Nucleus accumbens (tissue), 56 donors: ENCODE data around the gene FSTL3.

Experiments used
- DNase-seq, 56 donors: peaks; one replicate each; lab custom pipeline; 2025; lab: John Stamatoyannopoulos, UW

The FSTL3 gene

DNA sequence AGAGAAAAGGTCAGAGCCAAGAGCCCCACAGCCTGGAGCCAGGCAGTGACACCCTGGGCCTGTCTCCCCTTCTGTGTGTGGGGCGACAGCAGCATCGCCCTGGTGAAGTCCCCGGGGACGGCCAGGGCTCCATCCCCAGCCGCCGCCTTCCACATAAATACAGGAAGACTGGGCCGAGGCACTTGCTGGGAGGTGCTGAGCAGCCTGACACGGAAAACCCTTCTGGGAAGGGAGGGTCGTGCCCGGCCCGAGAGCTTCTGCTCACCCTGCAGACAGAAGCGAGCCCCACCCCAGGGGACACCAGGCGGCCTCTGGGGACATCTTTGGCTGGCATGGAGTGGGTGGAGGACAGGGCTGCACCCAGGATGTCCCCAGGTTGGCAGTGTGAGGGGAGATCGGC lies 31.4 kb upstream of the FSTL3 start:
- DNase-seq = no peak

DNA sequence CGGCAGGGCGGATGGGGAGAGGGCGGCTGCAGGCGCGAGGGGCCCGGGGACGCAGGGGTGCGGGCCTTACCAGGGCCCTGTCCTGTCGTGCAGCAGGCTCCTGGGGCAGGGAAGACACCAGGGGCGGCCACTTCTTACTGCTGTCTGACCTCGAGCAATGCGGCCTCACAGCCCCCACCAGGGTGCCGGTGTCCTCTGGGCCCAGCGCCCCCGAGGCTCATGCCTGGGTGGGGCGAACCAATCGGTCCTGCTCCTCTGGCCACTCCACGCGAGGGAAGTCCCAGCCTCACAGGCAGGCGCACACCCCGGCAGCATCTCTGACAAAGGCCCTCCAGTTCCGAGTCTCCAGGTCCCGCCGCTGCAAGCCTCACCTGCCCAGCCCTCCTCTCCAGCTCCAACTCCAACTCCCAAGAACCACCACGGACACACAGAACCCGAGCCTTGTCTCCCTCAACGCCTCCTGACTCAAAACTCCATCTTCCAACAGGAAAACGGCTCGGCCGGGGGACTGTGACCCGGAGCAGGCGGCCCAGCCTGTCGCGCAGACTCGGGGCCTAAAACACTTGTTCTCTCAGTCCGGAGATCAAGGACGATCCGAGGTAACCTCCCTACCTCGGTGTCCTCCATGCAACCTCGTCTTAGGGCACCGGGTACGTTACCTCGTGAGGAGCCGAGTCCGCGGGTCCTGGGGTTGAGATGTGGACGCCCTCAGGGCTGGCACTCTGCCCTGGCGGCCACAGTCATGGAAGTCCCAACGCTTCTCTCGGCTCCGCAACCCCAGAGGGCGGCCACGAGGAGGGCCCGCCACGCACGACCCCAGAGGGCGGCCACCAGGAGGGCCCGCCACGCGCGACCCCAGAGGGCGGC lies 30.0 kb upstream of the FSTL3 start:
- no peak for DNase-seq

DNA sequence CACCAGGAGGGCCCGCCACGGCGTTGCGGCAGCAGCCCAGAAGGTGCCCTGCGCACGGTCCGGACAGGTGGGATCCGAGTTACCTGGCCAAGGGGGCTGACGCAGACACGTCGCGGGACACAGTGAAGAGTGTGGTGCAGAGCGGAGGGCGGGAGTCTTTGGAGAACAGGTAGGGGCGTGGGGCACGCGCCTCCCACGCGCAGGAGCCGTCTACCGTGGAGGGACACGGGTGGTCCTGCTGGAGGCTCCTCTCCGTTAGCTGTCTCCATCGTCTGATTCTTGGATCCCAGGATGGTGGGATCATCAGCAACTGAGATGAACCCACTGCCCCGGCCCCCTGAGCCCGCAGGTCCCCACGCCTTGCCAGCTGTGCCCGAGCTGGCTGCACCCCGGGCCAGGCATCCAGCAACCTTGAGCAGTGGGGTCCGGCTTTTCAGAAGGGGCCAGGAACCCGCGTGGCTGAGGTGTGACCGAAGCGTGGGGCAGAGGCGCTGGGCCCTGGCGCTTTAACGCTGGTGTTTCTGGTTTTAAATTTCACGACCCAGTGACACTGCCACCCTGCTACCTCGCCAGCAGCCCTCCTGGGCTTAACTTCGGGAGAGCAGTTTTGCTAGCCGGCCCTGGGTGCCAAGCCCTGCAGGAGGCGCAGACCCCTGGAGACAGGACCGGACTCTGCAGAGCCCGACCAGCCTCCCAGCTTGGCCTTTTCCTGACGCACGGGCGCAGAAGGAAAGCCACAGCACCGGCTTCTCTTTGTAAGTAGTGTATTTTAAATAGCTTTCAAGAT lies 29.2 kb upstream of the FSTL3 start:
- DNase-seq = no peak

DNA sequence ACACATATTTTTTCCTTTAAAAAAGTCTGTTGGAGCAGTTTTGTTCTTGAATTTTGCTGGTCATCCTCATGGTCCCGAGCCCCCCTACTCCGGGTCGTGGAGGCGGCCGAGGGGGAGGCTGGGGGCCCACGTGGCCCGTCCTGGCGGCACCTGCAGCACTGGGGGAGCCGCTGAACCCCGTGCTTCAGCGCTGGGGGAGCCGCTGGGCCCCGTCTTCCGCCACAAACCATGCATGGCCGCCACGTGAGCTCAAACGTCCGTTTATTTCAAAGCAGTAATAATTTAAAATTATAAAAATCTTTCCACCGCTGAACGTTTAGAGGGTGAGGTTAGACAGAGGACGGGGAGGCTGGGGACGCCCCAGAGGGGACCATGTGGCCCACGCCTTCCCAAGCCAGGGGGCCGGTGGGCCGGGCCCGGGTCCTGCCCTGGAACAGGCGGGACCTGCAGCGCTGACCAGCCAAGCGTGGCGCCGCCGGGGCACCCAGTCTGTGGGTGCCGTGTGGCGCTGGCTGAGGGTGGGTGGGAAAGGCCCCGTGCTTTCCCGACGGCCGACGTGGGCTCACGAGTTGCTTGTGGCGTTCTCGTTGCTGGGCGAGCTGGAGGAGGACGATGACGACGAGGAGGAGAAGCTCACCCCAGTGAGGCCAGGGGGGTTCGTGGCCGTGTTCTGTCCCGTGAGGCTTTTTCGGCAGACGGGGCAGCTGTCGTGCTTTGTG lies 28.5 kb upstream of the FSTL3 start:
- no peak for DNase-seq

DNA sequence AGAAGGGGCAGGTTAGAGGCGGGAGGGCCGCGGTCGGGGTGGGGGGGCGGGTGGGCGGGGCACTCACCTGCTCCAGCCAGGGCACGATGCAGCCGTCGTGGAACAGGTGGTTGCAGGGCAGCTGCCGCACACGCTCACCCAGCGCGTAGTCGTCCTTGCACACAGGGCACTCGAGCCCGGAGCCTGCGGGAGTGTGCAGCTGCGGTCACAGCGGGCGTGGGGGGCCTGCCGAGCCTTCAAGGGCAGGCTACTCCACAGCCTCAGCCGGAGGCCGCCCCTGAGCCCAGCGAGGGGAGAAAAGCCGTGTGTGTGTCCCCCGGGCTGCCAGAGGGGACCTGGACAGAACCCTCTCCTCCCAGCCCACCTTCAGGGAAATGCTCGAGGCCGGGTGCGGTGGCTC lies 27.9 kb upstream of the FSTL3 start:
- no peak for DNase-seq

DNA sequence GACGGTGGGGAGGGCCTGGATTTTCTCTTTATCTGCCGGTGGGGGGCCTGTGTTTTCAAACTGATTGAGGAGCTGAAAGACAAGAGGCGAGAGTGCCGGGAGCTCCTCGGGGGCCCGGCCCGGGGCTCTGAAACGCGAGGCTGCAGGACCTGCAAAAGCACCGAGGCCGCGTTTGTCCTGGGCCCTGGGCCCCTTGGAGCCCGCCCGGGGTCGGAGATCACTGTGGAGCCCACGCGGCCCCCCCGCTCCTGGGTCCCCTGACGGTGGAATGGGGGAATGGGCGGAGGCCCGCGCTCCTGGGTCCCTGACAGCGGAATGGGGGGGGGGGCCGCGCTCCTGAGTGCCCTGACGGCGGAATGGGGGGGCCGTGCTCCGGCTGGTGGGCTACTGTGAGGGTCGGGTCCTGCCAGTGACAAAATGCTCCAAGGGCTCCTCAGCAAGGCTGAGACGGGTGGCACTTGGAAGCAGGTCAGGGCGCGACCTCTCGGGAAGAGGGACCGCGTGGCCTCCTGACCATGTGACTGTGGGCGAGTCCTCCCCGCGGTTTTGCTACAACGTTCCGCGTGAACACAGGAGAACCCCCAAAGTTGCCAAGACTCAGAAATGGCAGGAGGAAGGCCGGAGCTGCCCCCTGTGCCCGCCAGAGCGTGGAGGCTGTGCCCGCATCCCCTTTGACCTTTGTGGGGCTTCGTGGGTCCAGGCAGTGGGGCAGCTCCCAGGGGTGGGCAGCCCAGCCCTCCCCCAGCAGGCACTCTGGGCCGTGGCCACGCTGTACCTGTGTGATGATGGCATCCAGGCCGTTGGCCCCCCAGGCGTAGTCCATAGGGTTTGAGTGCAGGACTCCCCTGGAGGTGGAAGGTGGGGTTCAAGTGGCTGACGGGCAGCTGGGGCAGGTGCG lies 27.0 kb upstream of the FSTL3 start:
- no peak for DNase-seq

DNA sequence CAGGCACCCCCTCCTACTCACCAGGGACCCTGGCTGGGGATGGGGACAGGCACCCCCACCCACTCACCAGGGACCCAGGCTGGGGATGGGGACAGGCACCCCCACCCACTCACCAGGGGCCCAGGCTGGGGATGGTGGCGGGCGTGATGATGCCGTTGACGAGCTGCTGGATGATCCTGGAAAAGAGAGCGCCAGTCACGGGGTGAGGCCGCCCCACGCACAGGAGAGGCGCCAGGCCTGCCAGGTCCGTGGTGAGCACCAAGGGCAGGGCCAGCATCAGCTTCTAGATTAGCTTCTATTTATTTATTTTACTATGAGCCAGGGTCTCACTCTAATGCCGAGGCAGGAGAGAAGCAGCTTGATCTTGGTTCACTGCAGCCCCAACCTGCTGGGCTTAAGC lies 26.1 kb upstream of the FSTL3 start:
- no peak for DNase-seq

DNA sequence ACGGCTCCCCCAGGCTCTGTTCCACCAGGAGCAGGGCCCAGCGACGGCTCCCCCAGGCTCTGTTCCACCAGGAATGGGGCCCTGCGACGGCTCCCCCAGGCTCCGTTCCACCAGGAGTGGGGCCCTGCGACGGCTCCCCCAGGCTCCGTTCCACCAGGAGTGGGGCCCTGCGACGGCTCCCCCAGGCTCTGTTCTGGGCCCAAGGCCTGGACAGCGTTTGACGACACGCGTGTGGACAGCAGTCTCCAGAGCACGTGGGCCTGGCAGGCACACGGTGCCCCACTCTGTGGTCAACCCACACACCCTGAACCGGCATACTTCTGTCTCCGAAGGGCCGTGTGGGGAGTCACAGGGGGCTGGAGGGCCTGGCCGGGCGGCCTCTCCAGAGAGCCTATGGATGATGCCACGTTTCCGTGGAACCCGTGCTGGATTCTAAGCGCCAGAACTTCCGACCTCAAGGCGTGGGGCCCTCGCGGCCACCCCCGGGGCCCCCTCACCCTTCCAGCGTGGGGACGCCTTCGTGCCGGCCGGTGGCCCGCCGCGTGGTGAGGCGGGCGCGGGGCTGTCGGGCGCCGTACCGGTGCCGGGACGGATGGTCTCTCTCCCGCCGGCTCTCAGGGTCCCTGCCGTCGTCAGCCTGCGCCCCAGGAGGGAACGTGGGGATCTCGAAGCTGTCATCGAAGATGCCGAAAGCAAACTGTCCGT lies 24.9 kb upstream of the FSTL3 start:
- DNase-seq = no peak

DNA sequence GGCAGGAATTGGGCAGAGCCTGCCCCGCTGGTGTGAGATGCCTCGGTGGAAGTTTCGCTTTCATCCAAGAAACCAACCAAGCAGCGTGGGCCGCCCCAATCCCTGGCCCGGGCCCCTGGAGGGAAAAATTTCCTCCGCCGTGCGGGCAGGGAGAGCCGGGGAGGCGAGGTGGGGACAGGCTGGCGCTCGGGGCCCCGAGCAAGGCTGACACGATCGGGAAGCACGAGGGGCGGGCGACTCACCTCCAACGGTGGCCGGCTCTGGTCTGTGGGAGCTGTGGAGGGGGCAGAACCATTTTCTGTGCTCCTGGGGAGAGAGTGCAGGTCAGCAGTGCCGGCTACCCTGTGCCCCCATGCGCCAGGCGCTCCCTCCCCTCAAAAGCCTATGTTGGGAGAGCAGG lies 24.2 kb upstream of the FSTL3 start:
- no peak for DNase-seq

DNA sequence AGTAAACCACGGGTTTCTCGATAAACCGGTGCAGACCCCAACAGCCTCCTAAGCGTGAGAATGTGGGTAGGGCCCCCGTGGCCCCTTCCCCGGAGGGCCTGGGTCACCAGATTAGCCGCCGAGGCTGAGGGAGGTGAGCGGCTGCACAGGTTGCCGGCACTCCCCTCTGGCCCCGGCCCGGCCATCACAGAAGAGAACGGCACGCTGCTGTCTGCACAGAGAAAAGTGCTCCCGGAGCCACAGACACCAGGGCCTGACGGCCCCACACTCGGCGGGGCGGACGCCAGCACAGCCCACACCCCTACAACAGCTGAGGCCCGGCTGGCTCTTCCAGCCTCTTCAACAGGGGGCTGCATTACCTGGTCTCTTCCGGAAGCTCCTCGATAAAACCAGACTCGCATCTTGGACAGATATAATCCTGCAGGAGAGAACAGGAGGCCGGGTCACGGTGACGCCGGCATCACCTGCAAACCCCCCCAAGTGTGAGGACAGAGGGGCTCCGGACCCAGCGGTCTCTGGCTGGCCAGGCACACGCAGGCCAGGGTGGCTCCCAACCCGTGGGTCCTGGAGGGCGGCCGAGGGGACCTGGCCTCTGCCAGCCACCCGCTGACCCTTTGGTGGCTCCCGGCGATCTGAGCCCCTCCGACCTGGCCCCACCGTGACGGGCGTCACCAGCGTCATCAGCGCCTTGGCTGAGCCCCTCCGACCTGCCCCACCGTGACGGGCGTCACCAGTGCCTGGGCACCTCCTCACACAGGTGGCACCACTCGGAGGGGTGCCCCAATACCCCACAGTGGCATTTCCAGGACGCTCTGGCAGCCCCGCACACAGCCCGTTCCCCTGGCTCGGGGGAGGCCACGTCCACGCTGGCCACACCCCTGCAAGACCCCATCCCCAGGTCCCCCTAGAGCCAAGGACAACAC lies 23.5 kb upstream of the FSTL3 start:
- DNase-seq = no peak

DNA sequence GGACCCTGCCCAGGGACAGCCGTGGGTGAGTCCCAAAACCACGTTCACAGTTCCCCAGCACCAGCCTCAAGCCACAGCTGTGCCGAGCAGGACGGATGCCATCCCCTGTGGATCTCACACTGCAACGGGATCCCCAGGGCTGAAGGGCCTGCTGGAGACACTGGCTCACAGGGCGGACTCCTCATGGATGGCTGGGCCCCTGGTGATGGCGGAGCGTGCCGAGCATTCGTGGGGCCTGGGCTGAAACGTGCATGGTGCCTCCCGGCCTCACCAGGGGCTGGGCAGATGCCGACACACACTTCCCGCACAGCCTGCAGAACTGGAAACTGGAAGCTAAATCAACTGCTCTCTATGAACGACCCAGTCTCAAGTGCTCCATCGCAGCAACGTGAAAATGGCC lies 22.8 kb upstream of the FSTL3 start:
- no peak for DNase-seq

DNA sequence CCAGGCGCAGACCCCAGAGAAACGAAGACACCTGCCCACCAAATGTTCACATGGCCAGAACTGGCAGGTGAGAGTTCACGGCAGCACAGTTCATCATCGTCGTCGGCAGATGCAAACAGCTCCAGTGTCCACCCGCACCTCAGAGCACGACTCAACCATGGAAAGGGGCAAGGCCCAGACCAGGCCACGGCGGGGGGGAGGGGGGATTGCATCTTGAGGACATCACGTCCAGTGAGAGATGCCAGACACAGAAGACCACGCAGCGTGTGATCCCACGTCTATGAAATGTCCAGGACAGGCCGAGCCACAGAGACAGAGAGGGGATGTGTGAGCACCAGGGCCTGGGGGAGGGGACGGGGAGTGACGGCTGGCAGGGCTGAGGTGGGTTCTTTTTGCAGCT lies 20.5 kb upstream of the FSTL3 start:
- no peak for DNase-seq

DNA sequence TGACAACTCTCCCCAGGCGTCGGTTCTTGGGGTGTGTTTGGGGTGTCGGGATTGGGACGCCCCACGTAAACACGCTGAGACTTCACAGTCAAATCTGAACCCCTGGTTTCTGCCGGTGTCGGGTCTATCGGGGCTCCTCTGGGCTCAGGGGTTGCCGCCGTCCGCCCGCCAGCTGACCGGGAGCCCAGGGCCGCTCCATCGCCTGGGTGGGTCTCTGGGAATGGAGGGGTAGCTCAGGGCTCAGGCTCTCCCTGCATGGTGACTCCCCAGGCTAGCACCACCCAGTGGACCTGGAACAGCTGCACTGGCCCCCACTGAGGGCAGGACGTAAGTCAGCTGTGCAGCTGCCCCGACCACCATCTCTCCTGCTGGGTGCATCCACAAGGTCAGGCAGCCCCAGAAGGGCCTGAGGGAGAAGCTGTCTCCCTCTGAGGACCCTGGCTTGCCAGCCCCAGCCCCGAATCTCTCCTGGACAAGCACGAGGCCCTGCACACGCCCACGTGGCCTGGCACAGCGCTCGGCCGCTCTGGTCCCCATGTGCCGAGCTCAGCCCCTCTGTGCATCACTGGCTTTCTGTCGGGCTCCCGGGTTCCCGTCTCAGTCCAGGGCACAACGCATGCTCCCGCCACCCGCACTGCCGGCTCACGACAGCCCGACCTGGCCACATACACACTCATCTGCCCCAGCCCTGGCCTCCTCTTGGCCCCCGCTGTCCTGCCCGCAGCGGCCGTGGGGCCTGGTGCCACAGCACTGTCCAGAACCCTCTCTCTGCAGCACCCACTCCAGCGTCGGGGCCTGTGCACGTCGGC lies 19.2 kb upstream of the FSTL3 start:
- DNase-seq = no peak

DNA sequence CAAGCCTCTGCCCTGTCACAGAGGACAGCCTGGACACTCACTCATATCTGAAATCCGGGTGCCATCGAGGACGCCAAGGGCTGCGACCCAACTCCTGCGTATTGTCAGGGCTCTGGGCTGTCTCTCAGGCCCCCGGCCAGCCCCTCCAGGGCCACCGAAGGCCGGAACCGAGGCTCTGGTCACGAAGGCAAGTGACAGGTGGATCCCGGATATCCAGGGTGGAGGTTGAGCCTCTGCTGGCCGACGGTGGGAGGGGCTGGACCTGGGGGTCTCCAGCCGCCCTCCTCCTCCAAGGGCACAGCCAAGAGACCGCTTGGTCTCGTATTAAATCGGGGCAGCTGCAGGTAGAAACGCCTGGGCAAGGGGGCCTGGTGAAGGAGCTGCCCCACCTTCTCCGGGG lies 18.6 kb upstream of the FSTL3 start:
- no peak for DNase-seq

DNA sequence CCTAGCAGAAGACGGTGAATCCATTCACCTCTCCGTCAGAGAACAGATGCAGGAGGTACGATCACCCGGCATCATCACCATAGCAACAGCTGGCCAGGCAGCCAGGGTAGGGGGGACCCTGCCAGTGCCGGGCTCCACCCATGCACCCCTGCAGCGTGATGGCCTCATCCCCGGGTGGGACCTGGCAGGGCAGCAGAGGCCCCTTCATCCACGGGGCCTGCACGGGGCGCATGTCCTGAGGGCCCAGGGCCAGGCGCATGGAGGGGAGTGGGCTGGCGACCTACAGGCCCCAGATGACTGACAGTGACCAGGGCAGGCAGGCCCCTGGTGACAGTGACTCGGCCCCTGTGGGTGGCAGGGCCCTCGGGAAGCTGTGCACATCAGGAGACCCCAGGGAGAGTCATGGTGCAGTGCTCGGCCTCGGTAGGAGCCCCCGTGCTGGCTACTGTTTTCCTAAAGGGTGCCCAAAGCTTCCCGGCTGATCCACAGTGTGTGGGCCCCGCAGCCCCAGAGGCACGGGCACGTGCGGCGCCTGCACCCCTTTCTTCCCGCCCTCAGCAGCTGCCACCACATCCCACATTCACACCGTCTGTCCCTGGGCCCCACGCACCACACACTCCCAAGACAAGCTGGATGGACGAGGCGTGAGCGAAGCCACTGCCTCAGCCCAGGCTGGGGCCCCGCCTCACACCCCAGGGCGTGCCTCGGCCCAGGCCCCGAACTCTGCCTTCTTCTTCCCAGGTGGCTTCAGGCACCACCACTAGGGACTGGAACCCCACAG lies 17.9 kb upstream of the FSTL3 start:
- no peak for DNase-seq

DNA sequence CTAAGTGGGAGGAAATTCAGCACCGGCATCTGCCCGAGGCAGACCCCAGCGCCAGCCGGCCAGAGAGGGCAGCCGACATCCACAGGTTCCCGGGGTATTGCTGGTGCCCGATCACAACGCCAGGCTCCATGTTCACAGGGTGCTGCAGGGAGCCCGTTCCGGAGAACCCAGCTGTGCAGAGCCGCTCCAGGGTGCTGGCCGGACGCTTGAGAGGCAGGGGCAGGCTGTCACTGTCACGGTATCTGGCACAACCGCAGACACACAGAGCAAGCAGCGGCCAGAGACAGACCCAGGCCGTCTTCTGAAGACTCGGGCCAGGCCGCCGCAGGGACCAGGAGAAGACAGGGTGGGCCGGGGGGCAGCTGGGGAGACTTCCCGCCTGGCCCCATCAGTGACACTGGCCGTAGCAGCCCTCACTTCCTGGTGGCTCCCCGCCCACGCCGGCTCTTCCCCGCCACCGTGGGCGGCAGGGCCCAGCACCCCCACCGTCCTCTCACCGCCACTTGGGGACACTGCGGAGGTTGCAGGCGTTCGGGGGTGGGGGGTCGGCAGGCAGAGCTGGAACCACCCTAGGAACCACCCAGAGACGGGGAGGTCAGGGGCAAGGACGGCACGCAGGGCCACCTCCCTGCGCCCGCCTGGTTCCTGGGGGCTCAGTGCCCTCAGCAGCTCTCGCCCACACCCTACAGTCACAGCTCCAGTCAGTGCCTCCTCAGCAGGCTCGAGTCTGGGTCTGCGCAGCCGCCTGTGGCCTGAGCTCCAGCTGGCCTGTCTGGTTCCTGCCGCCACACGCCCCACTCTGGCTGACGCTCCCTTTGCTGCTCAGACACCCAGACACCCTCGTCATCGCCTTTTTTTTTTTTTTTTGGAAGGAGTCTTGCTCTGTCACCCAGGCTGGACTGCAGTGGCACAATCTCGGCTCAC lies 17.0 kb upstream of the FSTL3 start:
- DNase-seq = peak in 1 of 56 donors; percentile 7
